Adrenal gland (tissue), 5 donors: Measurements from ENCODE around the gene MRC2.

Experiments
- POLR2A ChIP-seq, 2 donors: fragments of 450-650 bp; IDR thresholded peaks; one replicate each; pipeline ENCODE4 v1.6.1; 2017; ENCODE audit warnings: antibody characterized with exemption in 2 of 2, mild to moderate bottlenecking in 2 of 2, moderate library complexity in 1 of 2
- TF ChIP-seq, protein P1 (sequence below), 6 experiments: fragments of 450-650 bp in 4 of 6; fragments of 200-600 bp in 2 of 6; sonication (generic) in 1 of 6; IDR thresholded peaks; 1 replicate in 5 of 6; 2 replicates in 1 of 6; pipeline versions ENCODE4 v1.5.1 to v1.8.0; 2016 to 2021; ENCODE audit warnings: antibody characterized with exemption in 6 of 6, mild to moderate bottlenecking in 2 of 6, moderate library complexity in 1 of 6
- donor health status: DM: no; HTN: no; CAD: no.

DNA sequence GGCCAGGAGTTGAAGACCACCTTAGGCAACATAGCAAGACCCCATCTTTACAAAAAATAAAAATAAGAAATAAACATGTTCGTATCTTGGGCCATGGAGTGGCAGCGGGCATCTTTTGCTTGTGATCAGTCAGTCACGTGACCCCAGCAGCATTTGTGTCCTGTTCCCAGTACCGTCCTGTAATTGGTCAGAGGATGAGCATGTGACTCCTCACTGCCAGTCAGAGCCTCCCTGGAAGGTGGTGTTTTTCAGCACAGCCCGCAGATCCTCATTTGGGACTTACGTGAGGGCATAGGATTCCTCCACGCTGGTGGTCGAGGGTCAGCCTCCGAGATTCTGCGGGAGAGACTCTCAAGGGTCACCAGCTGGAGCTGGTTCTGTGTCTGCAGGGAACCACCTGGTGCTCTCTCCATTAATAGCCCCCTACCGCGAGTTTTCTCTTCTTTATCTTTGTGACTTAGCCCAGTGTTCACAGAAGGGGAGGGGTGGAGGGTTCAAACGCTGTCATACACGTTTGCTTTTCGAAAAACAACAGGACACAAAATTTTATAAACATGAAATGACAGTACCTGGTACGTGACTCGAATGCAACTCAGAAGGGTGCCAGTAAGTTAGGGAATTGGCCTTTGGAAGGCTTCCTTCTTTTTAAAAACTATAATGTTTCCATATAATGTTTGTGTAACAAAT, 17.2 kb downstream of the MRC2 start:
- no peak for TF ChIP-seq POLR2A (IDR thresholded peaks at IDR 0.05)
- TF ChIP-seq, protein P1, sequence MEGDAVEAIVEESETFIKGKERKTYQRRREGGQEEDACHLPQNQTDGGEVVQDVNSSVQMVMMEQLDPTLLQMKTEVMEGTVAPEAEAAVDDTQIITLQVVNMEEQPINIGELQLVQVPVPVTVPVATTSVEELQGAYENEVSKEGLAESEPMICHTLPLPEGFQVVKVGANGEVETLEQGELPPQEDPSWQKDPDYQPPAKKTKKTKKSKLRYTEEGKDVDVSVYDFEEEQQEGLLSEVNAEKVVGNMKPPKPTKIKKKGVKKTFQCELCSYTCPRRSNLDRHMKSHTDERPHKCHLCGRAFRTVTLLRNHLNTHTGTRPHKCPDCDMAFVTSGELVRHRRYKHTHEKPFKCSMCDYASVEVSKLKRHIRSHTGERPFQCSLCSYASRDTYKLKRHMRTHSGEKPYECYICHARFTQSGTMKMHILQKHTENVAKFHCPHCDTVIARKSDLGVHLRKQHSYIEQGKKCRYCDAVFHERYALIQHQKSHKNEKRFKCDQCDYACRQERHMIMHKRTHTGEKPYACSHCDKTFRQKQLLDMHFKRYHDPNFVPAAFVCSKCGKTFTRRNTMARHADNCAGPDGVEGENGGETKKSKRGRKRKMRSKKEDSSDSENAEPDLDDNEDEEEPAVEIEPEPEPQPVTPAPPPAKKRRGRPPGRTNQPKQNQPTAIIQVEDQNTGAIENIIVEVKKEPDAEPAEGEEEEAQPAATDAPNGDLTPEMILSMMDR (IDR thresholded peaks at IDR 0.05): no peak
